ENCODE measurements around the gene ZNF521.

Gene ZNF521

GRCh38 chr18:25351777-25352628 lies at the start of gene ZNF521:
ZNF521 (minus strand) TSS chr18:25352166; CDS start chr18:25350946, 1,220 bp downstream.
- peak; percentile 17 to 44 for DNase-seq

GRCh38 chr18:25399554-25399953 lies 47.6 kb upstream of the ZNF521 start:
- no peak for DNase-seq

GRCh38 chr18:25392192-25392591 lies 40.2 kb upstream of the ZNF521 start:
- DNase-seq, result no peak

- no peak for DNase-seq
These were observed 21.6 kb upstream of the ZNF521 start for GRCh38 chr18:25373432-25374179.

- no peak for DNase-seq
These were observed 18.4 kb upstream of the ZNF521 start for GRCh38 chr18:25370391-25370790.

- no peak for DNase-seq
These were observed 13.3 kb upstream of the ZNF521 start for GRCh38 chr18:25365242-25365641.

- DNase-seq, result no peak
These were observed 12.8 kb upstream of the ZNF521 start for GRCh38 chr18:25364732-25365131.

GRCh38 chr18:25360301-25360899 lies 8.4 kb upstream of the ZNF521 start:
- DNase-seq, result peak; percentile 9 to 41

GRCh38 chr18:25353080-25353479 lies 1.1 kb upstream of the ZNF521 start:
- DNase-seq, result no peak

- no peak for DNase-seq
These were observed 651 bp upstream of the ZNF521 start for GRCh38 chr18:25352629-25353005.

GRCh38 chr18:25351280-25351775 lies 638 bp downstream of the ZNF521 start:
- no peak for DNase-seq

- DNase-seq, result no peak
These were observed 1.3 kb downstream of the ZNF521 start for GRCh38 chr18:25350489-25351251.

GRCh38 chr18:25349926-25350487 lies 2.0 kb downstream of the ZNF521 start:
- DNase-seq, result no peak

GRCh38 chr18:25349131-25349925 lies 2.6 kb downstream of the ZNF521 start:
- peak in 1 of 2 donors; percentile 24 for DNase-seq

GRCh38 chr18:25348386-25349130 lies 3.4 kb downstream of the ZNF521 start:
- no peak for DNase-seq

- no peak for DNase-seq
These were observed 5.4 kb downstream of the ZNF521 start for GRCh38 chr18:25346561-25346960.

GRCh38 chr18:25345081-25345866 lies 6.7 kb downstream of the ZNF521 start:
- no peak for DNase-seq

GRCh38 chr18:25341831-25342230 lies 10.1 kb downstream of the ZNF521 start:
- no peak for DNase-seq

- no peak for DNase-seq
These were observed 11.2 kb downstream of the ZNF521 start for GRCh38 chr18:25340762-25341161.

- no peak for DNase-seq
These were observed 16.3 kb downstream of the ZNF521 start for GRCh38 chr18:25335676-25336075.
